ENCODE measurements around the gene BACH2.
A peak's percentile ranks its signal among the peaks of the same experiment; 100 is the strongest.

Gene BACH2

GRCh38 chr6:90082847-90083246, 213.8 kb downstream of the BACH2 start:
- Histone ChIP-seq H3K27ac (ENCODE audit: low read length, poor library complexity, severe bottlenecking) (no peak overlapping the region), H2BK15ac (ENCODE audit: low read depth, poor library complexity, severe bottlenecking) (no peak overlapping the region), H2BK120ac (ENCODE audit: low read depth, low read length) (no peak overlapping the region), H3K27me3 (ENCODE audit: control insufficient read depth in 1 of 2, insufficient read depth in 1 of 2, low read length in 2 of 2) (no peaks in the 10 kb centered on the region), H2BK5ac (ENCODE audit: low read depth, low read length, poor library complexity, severe bottlenecking) (no peak overlapping the region), H3K9ac (ENCODE audit: low read length) (no peak overlapping the region), H3K9me3 (ENCODE audit: control insufficient read depth, low read length) (no peaks in the 10 kb centered on the region), H3K4me1 (ENCODE audit: control insufficient read depth, insufficient read depth, low read depth, low read length) (no peaks in the 10 kb centered on the region), H3K36me3 (ENCODE audit: control insufficient read depth in 1 of 2, insufficient read depth in 2 of 2, low read depth in 1 of 2, low read length in 2 of 2) (no peaks in the 10 kb centered on the region), H3K23ac (ENCODE audit: low read length in 2 of 2) (no peak overlapping the region), H3K4me3 (ENCODE audit: insufficient read depth in 1 of 2, low read depth in 1 of 2, low read length in 2 of 2) (no peak overlapping the region), H4K8ac (ENCODE audit: low read length) (no peak overlapping the region), H3K79me1 (replicated peaks; ENCODE audit: low read length, poor library complexity, severe bottlenecking) (no peaks in the 10 kb centered on the region), H3K4me2 (ENCODE audit: low read length, poor library complexity, severe bottlenecking) (no peak overlapping the region), H4K91ac (ENCODE audit: low read length) (no peak overlapping the region), H3K18ac (ENCODE audit: low read depth in 1 of 2, low read length in 2 of 2) (no peak overlapping the region), H2AK5ac (ENCODE audit: low read length, severe bottlenecking) (no peak overlapping the region), H2BK12ac (ENCODE audit: low read length in 2 of 2) (no peak overlapping the region), H3K14ac (ENCODE audit: low read length in 2 of 2) (no peak overlapping the region), H3K4ac (ENCODE audit: low read depth in 1 of 2, low read length in 2 of 2) (no peak overlapping the region), H2AFZ (ENCODE audit: low read depth, low read length) (no peak overlapping the region)
- WGBS: 82% methylated on average over 2 of the region's 2 CpGs
- DNase-seq: peak; percentile 30

DNA sequence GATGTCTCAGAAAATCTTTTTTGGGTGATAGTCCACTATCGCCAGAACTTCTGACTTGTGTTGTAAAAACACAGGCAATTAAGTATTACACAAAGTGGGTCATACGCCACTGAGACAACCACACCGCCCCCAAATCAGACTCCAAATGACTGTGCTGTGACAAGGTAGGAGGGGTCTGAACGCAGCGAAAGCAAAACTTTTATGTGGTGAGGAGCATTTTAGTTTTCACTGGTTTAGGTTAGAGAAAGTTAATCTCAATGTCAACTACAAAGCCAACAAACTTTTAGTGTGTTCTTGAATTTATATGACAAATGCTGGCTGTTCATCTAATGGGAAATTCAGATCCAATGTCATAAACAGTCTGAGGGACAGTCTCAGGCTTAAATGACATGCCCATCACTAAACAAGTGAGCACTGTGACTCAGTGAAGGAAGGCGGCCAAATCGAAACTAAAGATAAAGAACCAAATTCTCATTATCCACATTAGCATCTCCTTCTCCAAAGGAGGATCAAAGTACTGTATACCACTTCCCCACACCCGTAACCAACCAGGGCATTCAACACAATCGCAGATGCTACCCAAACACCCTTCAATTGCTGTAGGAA, 215.7 kb downstream of the BACH2 start:
- Histone ChIP-seq H3K79me1 (replicated peaks; ENCODE audit: low read length, poor library complexity, severe bottlenecking) (no peaks in the 10 kb centered on the region), H4K91ac (ENCODE audit: low read length) (no peak overlapping the region), H3K27ac (ENCODE audit: low read length, poor library complexity, severe bottlenecking) (no peak overlapping the region), H3K4me1 (ENCODE audit: control insufficient read depth, insufficient read depth, low read depth, low read length) (no peaks in the 10 kb centered on the region), H3K27me3 (ENCODE audit: control insufficient read depth in 1 of 2, insufficient read depth in 1 of 2, low read length in 2 of 2) (no peaks in the 10 kb centered on the region), H3K4ac (ENCODE audit: low read depth in 1 of 2, low read length in 2 of 2) (no peak overlapping the region), H3K14ac (ENCODE audit: low read length in 2 of 2) (no peak overlapping the region), H4K8ac (ENCODE audit: low read length) (no peak overlapping the region), H3K4me3 (ENCODE audit: insufficient read depth in 1 of 2, low read depth in 1 of 2, low read length in 2 of 2) (no peak overlapping the region), H3K4me2 (ENCODE audit: low read length, poor library complexity, severe bottlenecking) (no peak overlapping the region), H2BK12ac (ENCODE audit: low read length in 2 of 2) (no peak overlapping the region), H3K23ac (ENCODE audit: low read length in 2 of 2) (no peak overlapping the region), H3K18ac (ENCODE audit: low read depth in 1 of 2, low read length in 2 of 2) (no peak overlapping the region), H2BK15ac (ENCODE audit: low read depth, poor library complexity, severe bottlenecking) (no peak overlapping the region), H2BK120ac (ENCODE audit: low read depth, low read length) (no peak overlapping the region), H3K9ac (ENCODE audit: low read length) (no peak overlapping the region), H2AK5ac (ENCODE audit: low read length, severe bottlenecking) (no peak overlapping the region), H3K36me3 (ENCODE audit: control insufficient read depth in 1 of 2, insufficient read depth in 2 of 2, low read depth in 1 of 2, low read length in 2 of 2) (no peaks in the 10 kb centered on the region), H3K9me3 (ENCODE audit: control insufficient read depth, low read length) (no peaks in the 10 kb centered on the region), H2BK5ac (ENCODE audit: low read depth, low read length, poor library complexity, severe bottlenecking) (no peak overlapping the region), H2AFZ (ENCODE audit: low read depth, low read length) (no peak overlapping the region)
- DNase-seq: no peak
- 99% methylated on average over 5 of the region's 9 CpGs for WGBS

DNA sequence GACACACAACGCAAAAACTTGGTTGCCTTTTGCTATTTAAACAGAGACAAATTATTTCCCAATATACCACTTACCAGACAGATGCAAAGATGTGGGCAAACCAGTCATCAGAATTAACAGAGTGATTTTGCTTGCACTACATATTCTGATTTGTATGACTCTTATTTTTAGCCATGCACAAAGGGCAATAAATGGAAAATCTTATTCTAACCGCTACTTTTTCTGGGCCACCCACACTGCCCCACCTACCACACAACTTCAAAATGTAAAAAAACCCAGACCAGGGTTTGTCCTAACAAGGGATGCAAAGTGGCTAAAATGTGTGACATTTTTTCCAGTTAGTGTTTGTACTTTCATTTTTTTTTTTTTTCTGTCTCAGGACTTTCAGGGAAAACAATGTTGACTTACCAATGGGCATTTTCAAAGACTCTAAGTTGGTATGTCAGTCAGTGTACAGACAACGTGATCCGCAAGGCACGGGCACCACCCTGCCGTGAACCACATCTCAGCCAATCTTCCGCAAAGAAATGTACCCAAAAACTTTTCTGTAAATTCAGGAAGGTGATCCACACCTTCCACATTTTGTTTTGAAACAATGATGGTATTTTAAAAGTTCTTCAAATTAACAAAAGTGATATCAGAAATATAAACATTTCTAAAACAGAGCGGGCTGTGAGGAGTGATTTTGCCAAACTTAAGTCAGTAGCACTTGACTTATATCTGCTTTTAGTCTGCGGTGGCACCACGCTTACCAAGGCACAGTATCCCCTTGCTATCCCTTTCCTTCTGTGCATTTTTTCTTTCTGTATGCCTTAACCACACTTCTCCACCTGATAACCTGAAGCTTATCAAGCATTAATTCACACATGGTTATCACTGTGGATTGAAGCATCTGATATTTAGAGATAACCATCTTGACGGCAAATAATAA, 216.8 kb downstream of the BACH2 start:
- H3K4me2 ChIP-seq (ENCODE audit: low read length, poor library complexity, severe bottlenecking): no peak overlapping the region
- no peak overlapping the region for H3K27ac ChIP-seq (ENCODE audit: low read length, poor library complexity, severe bottlenecking)
- H3K4ac ChIP-seq (ENCODE audit: low read depth in 1 of 2, low read length in 2 of 2): no peak overlapping the region
- H2BK120ac ChIP-seq (ENCODE audit: low read depth, low read length): no peak overlapping the region
- no peak for DNase-seq
- H2AFZ ChIP-seq (ENCODE audit: low read depth, low read length): no peak overlapping the region
- H3K36me3 ChIP-seq (ENCODE audit: control insufficient read depth in 1 of 2, insufficient read depth in 2 of 2, low read depth in 1 of 2, low read length in 2 of 2): no peaks in the 10 kb centered on the region
- no peak overlapping the region for H3K4me3 ChIP-seq (ENCODE audit: insufficient read depth in 1 of 2, low read depth in 1 of 2, low read length in 2 of 2)
- H3K79me1 ChIP-seq (replicated peaks; ENCODE audit: low read length, poor library complexity, severe bottlenecking): no peaks in the 10 kb centered on the region
- H4K91ac ChIP-seq (ENCODE audit: low read length): no peak overlapping the region
- no peak overlapping the region for H4K8ac ChIP-seq (ENCODE audit: low read length)
- H3K18ac ChIP-seq (ENCODE audit: low read depth in 1 of 2, low read length in 2 of 2): no peak overlapping the region
- WGBS: 95% methylated on average over 8 of the region's 11 CpGs
- H3K23ac ChIP-seq (ENCODE audit: low read length in 2 of 2): no peak overlapping the region
- no peak overlapping the region for H2AK5ac ChIP-seq (ENCODE audit: low read length, severe bottlenecking)
- H3K27me3 ChIP-seq (ENCODE audit: control insufficient read depth in 1 of 2, insufficient read depth in 1 of 2, low read length in 2 of 2): no peaks in the 10 kb centered on the region
- H2BK15ac ChIP-seq (ENCODE audit: low read depth, poor library complexity, severe bottlenecking): no peak overlapping the region
- H3K14ac ChIP-seq (ENCODE audit: low read length in 2 of 2): no peak overlapping the region
- H3K9ac ChIP-seq (ENCODE audit: low read length): no peak overlapping the region
- no peaks in the 10 kb centered on the region for H3K4me1 ChIP-seq (ENCODE audit: control insufficient read depth, insufficient read depth, low read depth, low read length)
- H3K9me3 ChIP-seq (ENCODE audit: control insufficient read depth, low read length): no peaks in the 10 kb centered on the region
- no peak overlapping the region for H2BK5ac ChIP-seq (ENCODE audit: low read depth, low read length, poor library complexity, severe bottlenecking)
- H2BK12ac ChIP-seq (ENCODE audit: low read length in 2 of 2): no peak overlapping the region

DNA sequence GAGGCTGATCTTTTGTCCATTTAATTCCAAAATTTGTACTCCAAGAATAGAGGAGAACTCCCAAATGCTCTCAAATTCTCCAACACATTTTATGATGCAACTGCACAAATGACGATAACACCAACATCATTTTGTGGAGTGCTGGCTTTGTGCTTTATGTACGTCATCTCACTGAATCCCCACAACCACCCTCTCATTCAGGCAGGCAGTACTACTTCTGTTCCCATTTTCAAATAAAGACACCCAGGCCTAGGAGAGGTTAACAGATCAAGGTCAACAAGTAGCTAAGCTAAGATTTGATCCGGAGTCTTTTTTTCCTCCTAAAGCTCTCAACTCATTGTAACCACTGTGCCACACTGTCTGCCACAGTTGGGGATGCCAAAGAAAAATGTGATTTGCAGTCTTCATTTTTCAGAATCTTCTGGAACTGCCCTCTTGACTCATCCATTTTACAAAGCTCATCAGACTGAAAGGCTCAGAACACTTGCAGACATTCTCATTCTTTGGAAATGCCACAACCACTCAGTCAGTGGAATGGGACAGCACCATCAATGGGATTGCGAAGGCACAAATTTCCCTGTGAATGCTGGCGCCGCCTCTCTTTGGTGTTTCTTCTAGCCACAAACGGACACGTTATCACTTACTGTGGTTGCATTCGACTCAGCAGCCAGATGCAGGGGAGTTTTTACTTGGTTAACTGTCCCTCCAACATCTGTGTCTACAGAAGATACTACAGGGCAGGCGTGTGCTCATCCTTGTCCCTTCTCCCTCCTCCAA, 217.9 kb downstream of the BACH2 start:
- Histone ChIP-seq H2BK15ac (ENCODE audit: low read depth, poor library complexity, severe bottlenecking) (no peak overlapping the region), H2AK5ac (ENCODE audit: low read length, severe bottlenecking) (no peak overlapping the region), H4K91ac (ENCODE audit: low read length) (no peak overlapping the region), H4K8ac (ENCODE audit: low read length) (no peak overlapping the region), H3K79me1 (replicated peaks; ENCODE audit: low read length, poor library complexity, severe bottlenecking) (no peaks in the 10 kb centered on the region), H3K9ac (ENCODE audit: low read length) (no peak overlapping the region), H2BK5ac (ENCODE audit: low read depth, low read length, poor library complexity, severe bottlenecking) (no peak overlapping the region), H3K36me3 (ENCODE audit: control insufficient read depth in 1 of 2, insufficient read depth in 2 of 2, low read depth in 1 of 2, low read length in 2 of 2) (no peaks in the 10 kb centered on the region), H3K18ac (ENCODE audit: low read depth in 1 of 2, low read length in 2 of 2) (no peak overlapping the region), H3K4me1 (ENCODE audit: control insufficient read depth, insufficient read depth, low read depth, low read length) (no peaks in the 10 kb centered on the region), H3K27ac (ENCODE audit: low read length, poor library complexity, severe bottlenecking) (no peak overlapping the region), H3K9me3 (ENCODE audit: control insufficient read depth, low read length) (no peaks in the 10 kb centered on the region), H3K23ac (ENCODE audit: low read length in 2 of 2) (no peak overlapping the region), H2AFZ (ENCODE audit: low read depth, low read length) (no peak overlapping the region), H2BK120ac (ENCODE audit: low read depth, low read length) (no peak overlapping the region), H3K4me3 (ENCODE audit: insufficient read depth in 1 of 2, low read depth in 1 of 2, low read length in 2 of 2) (no peak overlapping the region), H3K4ac (ENCODE audit: low read depth in 1 of 2, low read length in 2 of 2) (no peak overlapping the region), H3K14ac (ENCODE audit: low read length in 2 of 2) (no peak overlapping the region), H3K4me2 (ENCODE audit: low read length, poor library complexity, severe bottlenecking) (no peak overlapping the region), H3K27me3 (ENCODE audit: control insufficient read depth in 1 of 2, insufficient read depth in 1 of 2, low read length in 2 of 2) (no peaks in the 10 kb centered on the region), H2BK12ac (ENCODE audit: low read length in 2 of 2) (no peak overlapping the region)
- WGBS: 86% methylated on average over 10 of the region's 10 CpGs
- no peak for DNase-seq
